Nephron progenitor cell (in vitro differentiated cells): ENCODE data around the gene ACSS1.
"Not testable (repeated sequence)": the region's sequence is repeated elsewhere in the genome, so short reads cannot be mapped to it uniquely, and the experiment has no call there.

Source experiments
- DNase-seq: peaks from one replicate; pipeline ENCODE4 v3.0.0; 2021
- H3K27ac Mint-ChIP-seq: 2 replicates; pipeline ENCODE4 v1.8.0; 2021; ENCODE audit warnings: mild to moderate bottlenecking, moderate library complexity, mixed read lengths
- H3K27me3 Mint-ChIP-seq: 2 replicates; pipeline ENCODE4 v1.8.0; 2021; ENCODE audit warnings: mild to moderate bottlenecking, low read depth, mixed read lengths; ENCODE audit not compliant: poor library complexity
- H3K36me3 Mint-ChIP-seq: 2 replicates; pipeline ENCODE4 v1.8.0; 2021; ENCODE audit warnings: low read depth, mixed read lengths
- H3K4me1 Mint-ChIP-seq: 2 replicates; pipeline ENCODE4 v1.8.0; 2021; ENCODE audit warnings: mixed read lengths
- H3K4me3 Mint-ChIP-seq: 2 replicates; pipeline ENCODE4 v1.8.0; 2021; ENCODE audit warnings: mild to moderate bottlenecking, moderate library complexity, mixed read lengths
- H3K9me3 Mint-ChIP-seq: 2 replicates; pipeline ENCODE4 v1.8.0; 2021; ENCODE audit warnings: mild to moderate bottlenecking, moderate library complexity, mixed read lengths
- TF ChIP-seq, protein P1 (sequence below): fragments of 200-600 bp; sonication (generic); IDR thresholded peaks from 2 replicates; pipeline ENCODE4 v1.5.0; 2021; ENCODE audit warnings: antibody characterized with exemption

The ACSS1 gene

GRCh38 chr20:25005220-25005619 is 52.7 kb downstream of the ACSS1 start:
- no peak for DNase-seq
- Mint-ChIP-seq H3K27ac (no peak overlapping the region), H3K27me3 (peaks cover 29% of the 10 kb centered on the region), H3K36me3 (no peaks in the 10 kb centered on the region), H3K4me1 (no peaks in the 10 kb centered on the region), H3K4me3 (no peak overlapping the region), H3K9me3 (peaks cover 7% of the 10 kb centered on the region)
- TF ChIP-seq, protein P1, sequence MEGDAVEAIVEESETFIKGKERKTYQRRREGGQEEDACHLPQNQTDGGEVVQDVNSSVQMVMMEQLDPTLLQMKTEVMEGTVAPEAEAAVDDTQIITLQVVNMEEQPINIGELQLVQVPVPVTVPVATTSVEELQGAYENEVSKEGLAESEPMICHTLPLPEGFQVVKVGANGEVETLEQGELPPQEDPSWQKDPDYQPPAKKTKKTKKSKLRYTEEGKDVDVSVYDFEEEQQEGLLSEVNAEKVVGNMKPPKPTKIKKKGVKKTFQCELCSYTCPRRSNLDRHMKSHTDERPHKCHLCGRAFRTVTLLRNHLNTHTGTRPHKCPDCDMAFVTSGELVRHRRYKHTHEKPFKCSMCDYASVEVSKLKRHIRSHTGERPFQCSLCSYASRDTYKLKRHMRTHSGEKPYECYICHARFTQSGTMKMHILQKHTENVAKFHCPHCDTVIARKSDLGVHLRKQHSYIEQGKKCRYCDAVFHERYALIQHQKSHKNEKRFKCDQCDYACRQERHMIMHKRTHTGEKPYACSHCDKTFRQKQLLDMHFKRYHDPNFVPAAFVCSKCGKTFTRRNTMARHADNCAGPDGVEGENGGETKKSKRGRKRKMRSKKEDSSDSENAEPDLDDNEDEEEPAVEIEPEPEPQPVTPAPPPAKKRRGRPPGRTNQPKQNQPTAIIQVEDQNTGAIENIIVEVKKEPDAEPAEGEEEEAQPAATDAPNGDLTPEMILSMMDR = no peak

DNA sequence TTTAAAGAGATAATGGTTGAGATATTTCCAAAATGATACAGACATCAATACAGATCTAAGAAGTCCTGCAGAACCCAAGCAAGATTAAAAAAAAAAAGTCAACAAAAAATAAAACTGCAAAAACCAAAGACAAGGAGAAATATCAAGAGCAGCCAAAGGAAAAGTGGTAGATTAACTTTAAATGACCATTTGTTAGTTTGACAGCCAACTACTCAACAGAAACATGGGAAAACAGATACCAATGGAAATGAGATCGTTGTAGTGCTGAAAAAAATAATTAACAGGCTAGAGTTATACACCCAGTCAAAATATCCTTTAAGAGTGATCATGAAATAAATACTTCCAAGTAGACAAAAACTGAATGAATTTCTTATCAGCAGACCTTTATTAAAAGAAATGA is 54.9 kb downstream of the ACSS1 start:
- TF ChIP-seq, protein P1 = no peak
- H3K36me3 Mint-ChIP-seq = no peaks in the 10 kb centered on the region
- H3K4me1 Mint-ChIP-seq = no peaks in the 10 kb centered on the region
- DNase-seq = no peak
- no peak overlapping the region for H3K4me3 Mint-ChIP-seq
- H3K27ac Mint-ChIP-seq = no peak overlapping the region
- H3K9me3 Mint-ChIP-seq = peaks cover 7% of the 10 kb centered on the region
- H3K27me3 Mint-ChIP-seq = peaks cover 47% of the 10 kb centered on the region

- not testable (repeated sequence) for H3K27ac Mint-ChIP-seq, DNase-seq, H3K36me3 Mint-ChIP-seq, H3K4me3 Mint-ChIP-seq, H3K4me1 Mint-ChIP-seq, H3K9me3 Mint-ChIP-seq
- H3K27me3 Mint-ChIP-seq = peaks cover 64% of the 10 kb centered on the region
Measured at GRCh38 chr20:25001323-25001722, 56.6 kb downstream of the ACSS1 start.

DNA sequence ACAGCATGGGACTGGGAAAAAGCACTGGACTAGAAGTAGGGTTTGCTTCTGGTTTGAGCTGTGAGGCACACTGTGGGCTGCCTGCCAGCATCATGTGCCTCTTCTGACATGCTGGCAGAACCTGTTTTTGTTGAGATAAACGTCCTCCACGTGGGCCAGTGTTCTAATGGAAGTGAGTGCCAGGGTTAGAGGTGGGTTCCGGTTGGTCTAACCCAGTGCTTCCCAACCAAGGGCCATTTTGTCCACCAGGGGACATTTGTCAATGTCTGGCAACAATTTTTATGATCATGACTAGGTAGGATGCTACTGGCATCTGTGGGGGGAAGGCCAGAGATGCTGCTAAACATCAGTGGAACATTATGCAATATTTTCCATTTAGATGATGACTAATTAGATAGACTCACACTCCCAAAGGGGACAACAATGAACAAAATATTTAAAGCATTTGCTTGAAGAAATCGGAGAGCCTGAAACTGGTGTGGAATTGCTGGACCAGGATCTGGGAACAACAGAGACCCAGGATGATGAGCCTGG is 57.6 kb downstream of the ACSS1 start:
- peaks cover under 1% of the 10 kb centered on the region for H3K4me1 Mint-ChIP-seq
- H3K27me3 Mint-ChIP-seq = peaks cover 66% of the 10 kb centered on the region
- TF ChIP-seq, protein P1 = no peak
- H3K4me3 Mint-ChIP-seq = no peak overlapping the region
- H3K9me3 Mint-ChIP-seq = peaks cover 7% of the 10 kb centered on the region
- no peaks in the 10 kb centered on the region for H3K36me3 Mint-ChIP-seq
- H3K27ac Mint-ChIP-seq = no peak overlapping the region
- DNase-seq = no peak

DNA sequence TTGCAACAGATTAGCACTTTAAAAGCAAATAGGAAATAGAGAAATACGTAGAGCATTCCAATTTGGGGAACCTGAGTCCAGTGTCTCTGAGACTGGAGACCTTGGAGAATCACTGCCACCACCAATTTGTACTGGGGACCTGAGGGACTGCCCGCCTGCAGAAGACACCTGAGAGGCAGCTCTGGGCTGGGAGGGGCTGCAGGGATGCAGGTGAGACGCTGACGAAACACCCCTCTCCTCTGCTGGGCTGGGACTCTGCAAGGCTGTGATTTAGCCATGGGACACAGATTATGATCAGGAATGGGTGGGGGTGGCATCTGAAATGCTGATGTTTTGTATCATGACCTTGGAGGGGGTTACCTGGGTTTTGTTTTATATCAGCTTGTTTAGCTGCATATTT is 58.4 kb downstream of the ACSS1 start:
- peaks cover 69% of the 10 kb centered on the region for H3K27me3 Mint-ChIP-seq
- no peak for DNase-seq
- no peak overlapping the region for H3K27ac Mint-ChIP-seq

DNA sequence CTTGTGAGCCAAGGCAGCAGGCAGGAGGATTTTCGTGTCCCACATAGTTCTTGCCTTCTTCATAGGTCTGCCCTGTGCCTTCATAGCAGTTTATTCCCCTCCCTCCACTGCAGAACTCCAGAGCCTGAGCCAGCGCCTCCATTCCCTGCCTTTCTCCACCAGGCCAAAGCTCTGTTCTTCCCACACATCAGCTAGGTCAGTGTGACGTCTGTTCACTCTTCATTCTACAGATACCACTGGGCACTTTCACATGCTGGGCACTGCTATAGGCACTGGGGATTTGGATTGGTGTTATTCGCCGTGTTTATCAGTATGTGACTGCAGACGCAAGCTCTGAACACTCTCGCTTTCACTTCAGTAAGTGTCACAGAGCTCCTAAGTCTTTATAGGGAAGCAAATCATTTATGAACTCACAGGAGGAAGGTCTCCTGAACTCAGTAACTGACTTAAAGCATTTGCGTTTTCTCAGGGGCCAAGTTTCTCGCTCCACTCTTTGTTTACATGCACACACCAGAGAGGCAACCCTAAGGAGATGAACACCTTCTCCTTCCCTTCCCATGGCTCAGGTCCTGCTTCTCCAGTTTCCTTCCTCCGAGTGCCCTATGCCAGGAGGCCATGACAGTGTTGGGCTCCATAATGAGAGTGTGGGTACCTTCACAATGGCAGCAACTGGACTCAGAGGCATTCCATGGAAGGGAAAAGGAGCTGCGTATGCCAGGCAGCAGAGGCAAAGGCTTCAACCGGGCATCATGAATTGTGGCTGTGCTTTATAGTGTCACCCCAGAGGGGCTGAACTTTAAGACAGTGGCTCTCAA is 59.1 kb downstream of the ACSS1 start:
- H3K27ac Mint-ChIP-seq = no peak overlapping the region
- no peaks in the 10 kb centered on the region for H3K36me3 Mint-ChIP-seq
- H3K27me3 Mint-ChIP-seq = peaks cover 70% of the 10 kb centered on the region
- H3K4me3 Mint-ChIP-seq = no peak overlapping the region
- peaks cover 7% of the 10 kb centered on the region for H3K9me3 Mint-ChIP-seq
- peaks cover 14% of the 10 kb centered on the region for H3K4me1 Mint-ChIP-seq
- TF ChIP-seq, protein P1 = no peak
- DNase-seq = no peak

More for the DNA sequence above, 58.4 kb downstream of the ACSS1 start:
- Mint-ChIP-seq H3K9me3 (peaks cover 7% of the 10 kb centered on the region), H3K4me3 (no peak overlapping the region), H3K4me1 (peaks cover 8% of the 10 kb centered on the region), H3K36me3 (no peaks in the 10 kb centered on the region)
- TF ChIP-seq, protein P1 = no peak
